HS-5 (cell line): ENCODE data around the gene CCSER2.
"Not testable (repeated sequence)": the region's sequence is repeated elsewhere in the genome, so short reads cannot be mapped to it uniquely, and the experiment has no call there.

Experiments used
- DNase-seq: peaks from one replicate; pipeline ENCODE4 v3.0.0-alpha.2; 2012; ENCODE audit warnings: low read depth

CCSER2 gene

DNA sequence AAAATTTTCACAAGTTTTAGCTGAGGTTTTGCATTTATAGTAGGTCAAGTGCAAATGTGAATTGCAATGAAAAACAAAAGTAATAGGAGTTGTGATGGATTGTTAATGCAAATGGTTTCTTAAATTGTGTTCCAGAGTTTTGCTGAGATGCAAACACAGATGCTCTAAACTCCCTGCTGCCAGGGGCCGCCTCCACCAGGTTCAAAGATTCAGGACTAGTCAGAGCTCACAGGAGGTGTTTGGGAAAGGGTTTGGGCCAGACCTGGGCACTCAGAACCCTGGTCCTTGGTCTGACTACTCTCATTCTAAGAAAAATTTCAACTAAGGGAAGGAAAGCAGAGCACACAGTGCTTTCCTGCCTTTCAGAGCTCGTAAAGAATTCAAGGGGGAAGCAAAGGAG lies 193.1 kb downstream of the CCSER2 start:
- no peak for DNase-seq

DNA sequence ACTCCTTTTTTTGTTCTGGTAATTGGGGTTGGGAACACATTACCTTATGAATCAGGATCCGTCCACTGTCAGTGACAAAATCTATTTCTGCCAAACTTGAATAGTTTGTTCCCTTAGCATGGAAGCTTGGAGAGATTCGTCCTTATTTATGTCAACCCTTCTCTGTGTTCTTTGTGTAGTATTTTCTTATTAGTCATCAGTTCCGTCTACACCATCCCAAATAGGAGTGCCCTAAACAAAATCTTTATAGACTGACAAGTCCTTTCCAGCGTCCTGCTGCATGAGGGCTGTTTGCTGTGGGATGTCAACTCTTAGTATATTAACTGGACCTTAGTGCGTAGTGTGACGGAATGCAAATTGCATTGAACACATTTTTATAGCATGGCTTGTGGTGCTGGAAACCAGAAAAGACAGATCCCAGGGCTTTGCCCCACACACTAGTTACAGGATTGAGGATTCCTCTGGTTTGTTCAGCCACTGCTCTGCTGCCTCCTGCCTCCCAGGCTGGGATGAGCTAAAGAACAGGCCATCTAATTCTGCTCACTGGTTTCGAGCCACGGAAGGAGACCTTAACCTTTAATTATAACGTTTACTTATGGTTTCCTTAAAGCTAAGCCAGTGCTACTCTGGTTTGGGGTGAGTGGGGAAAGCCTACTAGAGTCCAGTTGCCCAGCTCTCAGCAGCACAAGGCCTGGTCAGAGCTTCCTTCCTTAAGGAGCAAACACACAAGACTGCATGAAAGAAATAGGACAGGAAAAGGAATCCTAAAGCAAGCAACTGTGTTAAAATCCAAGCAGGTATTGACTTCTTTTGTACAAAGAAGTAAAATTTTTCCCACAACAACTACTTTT lies 194.4 kb downstream of the CCSER2 start:
- DNase-seq, result no peak

DNA sequence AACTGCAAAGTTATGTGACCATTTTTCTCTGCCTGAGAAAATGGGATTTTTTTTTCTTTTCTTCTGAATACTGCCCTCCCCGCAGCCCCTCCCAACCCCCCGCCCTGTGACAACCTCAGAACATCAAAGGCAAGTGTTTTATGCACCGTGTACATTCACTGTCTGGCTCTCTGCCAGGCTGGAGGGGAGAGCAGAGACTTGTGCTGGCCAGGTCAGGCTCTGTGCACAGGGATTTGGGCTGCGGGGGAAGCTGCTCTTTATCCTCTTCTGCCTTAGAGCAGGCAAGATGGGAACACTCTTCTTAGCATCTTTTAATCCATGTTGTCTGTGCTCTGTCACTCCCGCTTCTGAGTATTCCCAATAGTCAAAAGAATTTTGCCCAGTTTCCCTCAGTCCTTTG lies 195.1 kb downstream of the CCSER2 start:
- no peak for DNase-seq

DNA sequence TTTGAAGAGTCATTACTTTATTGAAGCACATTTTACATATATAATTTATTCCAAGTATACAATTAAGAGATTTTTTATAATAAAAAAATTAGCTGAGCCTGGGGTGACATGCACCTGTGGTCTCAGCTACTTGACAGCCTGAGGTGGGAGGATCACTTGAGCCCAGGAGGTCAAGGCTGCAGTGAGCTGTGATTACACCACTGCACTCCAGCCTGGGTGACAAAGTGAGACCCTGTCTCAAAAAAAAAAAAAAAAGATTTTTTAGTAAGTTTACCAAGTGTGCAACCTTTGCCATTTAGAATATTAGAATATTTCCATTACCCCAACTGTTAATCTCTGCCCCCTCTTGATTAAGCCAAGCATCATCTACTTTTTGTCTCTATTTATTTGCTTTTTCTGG lies 196.0 kb downstream of the CCSER2 start:
- DNase-seq, result no peak

DNA sequence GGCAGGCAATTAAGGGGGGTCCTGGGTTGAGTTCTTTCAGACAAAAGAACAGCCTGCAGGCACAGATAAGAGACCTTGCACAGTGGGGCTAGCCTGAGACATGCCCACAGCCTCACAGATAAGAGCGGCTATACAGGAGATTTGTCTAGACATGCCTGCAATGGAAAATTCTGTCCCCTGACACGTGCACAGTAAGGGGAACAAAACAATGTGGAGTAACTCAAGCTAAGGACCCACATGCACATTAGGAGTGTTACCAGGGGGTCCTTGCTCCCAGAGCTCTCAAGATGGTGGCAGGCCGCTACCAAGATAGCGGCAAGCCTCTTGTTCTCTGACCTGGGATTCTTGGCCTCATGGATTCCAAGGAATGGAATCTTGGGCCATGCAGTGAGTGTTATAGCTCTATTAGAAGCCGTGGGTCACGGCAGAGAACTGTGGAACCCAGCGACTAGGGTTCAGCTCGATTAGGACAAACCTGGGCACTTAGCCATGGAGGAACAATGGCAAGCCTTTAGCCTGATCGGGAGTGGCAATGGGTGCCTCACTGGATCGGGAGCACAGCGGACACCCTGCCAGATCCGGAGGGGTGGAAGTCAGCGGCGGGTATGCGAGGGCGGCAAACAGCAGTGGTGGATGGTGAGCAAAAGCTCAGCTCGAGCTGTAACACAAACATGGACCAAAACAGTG lies 196.9 kb downstream of the CCSER2 start:
- DNase-seq, result no peak

DNA sequence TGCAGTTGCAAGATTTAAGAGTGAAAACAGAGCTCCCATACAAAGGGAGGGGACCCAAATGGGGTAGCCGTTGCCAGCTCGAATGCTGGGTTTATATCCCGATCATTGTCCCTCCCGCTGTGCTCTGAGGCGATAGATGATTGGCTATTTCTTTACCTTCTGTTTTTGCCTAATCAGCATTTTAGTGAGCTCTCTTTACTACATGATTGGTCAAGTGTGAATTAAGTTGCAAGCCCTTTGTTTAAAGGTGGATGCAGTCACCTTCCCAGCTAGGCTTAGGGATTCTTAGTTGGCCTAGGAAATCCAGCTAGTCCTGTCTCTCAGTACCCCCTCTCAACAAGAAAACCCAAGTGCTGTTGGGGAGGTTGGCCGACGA lies 197.4 kb downstream of the CCSER2 start:
- not testable (repeated sequence) for DNase-seq

DNA sequence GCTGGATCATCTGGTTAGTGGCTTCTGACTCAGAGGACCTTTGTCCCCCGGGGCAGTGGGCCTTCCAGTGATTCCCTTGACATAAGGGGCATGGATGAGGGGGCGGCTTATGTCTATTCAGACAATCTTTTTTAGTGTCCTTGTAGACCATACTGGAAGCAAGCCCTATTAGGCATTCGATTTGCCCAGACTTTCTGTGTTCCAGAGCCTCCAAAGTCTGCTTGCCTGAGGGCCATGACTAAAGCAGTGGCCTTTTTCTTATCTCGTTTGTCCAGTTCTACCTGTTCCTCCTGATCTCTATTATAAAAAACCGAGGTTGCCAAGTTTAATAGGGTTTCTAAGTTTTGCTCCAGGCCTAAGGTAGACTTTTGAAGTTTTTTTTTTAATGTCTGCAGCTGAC lies 199.0 kb downstream of the CCSER2 start:
- not testable (repeated sequence) for DNase-seq

DNA sequence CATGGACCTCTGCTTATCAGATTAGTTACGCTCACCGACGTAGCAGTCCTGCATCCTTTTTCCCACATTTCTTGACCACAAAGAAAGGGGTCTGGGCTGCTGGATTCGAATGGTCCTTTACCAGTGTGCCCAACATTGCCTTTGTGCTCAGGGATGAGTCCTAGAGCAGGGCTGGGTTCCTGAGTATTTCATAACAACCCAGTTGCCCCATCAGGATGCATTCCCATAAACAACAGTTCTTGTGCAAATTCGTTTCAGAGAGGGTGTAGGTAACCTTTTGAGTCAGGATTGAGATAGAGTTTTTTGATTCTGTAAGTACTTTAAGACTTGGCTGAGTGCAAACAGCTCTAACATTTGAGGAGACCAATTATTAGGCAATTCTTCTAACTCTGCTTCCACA lies 200.1 kb downstream of the CCSER2 start:
- DNase-seq, result not testable (repeated sequence)

DNA sequence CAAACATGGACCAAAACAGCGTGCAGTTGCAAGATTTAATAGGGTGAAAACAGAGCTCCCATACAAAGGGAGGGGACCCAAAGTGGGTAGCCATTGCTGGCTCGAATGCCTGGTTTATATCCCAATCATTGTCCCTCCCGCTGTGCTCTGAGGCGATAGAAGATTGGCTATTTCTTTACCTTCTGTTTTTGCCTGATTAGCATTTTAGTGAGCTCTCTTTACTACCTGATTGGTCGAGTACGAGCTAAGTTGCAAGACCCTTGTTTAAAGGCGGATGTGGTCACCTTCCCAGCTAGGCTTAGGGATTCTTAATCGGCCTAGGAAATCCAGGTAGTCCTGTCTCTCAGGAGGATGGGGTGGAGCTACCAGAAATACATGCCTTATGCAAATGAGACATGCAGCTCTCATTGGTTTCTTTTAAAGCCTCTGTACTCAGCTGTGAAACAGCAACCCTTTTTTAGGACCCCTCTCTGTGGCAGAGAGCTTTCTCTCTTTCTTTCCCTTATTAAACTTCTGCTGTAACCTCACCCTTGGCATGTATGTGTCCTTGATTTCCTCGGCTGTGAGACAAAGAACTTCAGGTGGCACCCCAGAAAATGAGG lies 202.4 kb downstream of the CCSER2 start:
- no peak for DNase-seq

DNA sequence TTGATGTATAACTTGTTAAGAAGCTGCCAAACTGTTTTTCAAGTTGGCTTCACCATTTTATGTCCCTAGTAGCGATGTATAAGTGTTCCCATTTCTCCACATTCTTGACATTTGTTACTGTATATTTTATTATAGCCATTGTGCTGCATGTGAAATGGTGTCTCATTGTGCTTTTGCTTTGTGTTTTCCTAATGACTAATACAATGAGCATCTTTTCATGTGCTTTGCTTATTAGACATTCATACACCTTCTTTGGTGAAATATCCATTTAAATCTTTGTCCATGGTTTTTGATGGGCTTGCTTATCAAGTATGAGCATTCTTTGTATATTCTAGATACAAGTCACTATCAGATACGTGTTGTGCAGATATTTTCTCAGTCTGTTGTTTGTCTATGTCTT lies 203.0 kb downstream of the CCSER2 start:
- no peak for DNase-seq

DNA sequence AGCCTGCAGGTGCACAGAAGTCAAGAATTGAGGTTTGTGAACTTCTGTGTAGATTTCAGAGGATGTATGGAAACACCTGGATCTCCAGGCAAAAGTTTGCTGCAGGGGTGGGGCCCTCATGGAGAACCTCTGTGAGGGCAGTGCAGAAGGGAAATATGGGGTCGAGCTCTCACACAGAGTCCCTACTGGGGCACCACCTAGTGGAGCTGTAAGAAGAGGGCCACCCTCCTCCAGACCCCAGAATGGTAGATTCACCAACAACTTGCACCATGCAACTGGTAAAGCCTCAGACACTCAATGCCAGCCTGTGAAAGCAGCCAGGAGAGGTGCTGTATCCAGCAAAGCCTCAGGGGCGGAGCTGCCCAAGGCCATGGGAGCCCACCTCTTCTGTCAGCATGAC lies 205.8 kb downstream of the CCSER2 start:
- no peak for DNase-seq

DNA sequence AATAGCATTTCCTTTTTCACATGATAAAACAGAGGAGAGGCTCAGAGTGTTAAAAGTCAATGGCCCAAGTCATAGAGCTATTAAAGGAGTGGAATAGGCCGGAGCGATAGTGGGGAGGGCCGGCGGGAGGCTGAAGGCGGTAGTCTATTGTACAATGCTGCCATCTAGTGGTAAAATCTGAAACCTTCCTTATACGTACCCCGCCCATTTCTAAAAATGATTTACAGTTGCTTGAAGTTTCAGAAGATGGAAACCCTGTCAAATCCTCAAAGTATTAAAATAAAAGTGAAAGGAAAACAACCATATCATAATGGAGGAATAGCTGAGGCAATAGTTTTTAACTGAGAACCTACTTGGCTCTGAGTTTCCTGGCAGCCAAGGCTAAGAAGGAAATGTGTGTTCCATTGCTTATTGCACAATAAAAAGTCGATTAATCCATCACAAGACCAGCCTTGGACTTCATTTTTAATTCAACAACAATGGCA lies 209.1 kb downstream of the CCSER2 start:
- no peak for DNase-seq

DNA sequence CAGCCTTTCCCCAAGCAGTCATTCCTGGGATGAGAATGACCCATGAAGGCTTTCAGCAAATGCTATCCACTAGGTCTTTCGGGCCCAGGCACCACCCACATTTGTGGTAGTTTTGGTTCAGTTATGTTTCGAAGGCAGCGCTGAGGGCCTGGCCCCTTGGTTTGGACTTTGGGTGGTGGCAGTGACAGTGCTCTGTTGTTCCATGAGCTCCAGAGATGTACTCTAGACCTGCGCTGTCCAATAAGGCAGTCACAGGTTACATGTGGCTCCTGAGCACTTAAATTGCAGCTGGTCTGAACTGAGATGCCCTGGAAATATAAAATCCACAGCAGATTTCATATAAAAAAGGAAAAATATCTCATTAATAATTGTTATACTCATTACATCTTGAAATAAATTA lies 209.6 kb downstream of the CCSER2 start:
- DNase-seq, result no peak

DNA sequence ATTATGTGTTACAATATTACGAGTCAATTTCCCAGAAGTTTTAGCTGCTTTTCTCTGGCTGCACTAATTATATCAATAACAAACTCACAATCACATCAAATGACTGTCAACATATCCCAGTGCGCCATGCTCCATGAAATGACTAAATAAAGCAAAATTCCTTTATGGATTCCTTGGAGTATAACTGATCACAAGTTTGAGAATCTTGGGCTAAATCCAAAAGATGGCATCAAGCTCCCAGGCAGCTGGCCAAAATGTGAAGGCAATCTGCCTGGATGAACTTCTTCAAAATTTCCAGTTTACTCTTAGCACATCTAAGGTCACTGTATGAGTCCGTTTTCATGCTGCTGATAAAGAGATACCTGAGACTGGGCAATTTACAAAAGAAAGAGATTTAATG lies 210.8 kb downstream of the CCSER2 start:
- peak; percentile 72 for DNase-seq

DNA sequence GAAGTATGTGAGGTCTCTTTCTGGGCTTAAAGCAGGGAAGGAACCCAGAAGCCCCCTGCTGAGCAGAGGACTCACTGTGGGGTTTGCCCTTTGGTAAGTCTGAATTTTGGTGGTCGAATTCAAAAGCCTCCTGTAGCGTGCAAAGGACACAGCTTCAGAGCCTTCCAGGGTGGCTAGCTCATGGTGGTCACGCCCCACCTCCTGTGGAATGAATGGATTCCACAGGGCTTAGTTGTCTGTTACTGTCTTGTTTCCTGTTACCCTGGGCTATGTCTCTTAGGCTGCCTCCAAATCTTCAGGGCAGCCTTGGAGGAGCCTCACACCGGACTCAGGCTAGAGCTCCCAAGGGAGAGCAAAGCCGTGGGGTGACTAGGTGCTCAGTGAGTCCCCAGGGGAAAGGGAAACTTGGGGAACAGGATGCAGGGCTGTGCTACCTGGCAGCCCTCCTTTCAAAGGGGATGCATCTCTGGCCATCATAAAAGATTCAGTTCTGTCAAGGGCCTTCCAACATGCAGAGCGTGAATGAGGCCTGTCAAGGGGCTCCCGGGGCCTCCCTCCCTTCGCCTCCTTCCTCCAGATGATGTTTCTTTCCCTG lies 211.7 kb downstream of the CCSER2 start:
- peak; percentile 73 for DNase-seq

DNA sequence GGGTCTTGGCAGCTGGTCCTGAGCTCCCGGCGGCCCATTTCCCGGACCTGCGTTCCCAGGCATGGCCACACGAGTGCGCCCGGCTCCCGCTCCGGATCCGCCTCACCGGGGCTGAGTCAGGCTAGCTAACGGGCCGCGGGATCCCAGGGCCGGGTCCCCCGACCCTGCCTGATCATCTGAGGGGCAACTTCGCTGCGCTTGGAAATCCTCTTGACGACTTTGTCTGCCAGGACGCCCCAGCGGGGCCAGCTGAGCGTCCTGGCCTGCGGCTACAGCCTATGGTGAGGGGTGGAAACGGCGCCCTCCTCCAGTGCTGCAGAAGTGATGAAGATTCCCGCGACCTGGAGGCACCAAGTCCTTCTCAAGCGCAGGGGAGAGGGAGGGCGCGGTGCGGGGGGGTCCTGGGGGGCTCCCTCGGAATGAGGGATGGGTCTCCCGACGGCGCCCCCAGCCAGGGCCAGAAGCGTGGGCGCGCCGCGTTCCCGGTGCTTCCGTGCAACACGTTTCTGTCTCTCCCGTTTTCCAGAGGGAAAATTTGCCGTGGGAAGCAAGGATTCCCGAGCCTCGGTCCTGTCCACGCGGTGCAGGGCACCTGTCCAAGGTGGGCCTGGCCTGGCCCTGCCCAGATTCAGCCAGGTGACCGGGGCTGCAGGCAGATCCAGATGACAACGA lies 212.4 kb downstream of the CCSER2 start:
- no peak for DNase-seq

DNA sequence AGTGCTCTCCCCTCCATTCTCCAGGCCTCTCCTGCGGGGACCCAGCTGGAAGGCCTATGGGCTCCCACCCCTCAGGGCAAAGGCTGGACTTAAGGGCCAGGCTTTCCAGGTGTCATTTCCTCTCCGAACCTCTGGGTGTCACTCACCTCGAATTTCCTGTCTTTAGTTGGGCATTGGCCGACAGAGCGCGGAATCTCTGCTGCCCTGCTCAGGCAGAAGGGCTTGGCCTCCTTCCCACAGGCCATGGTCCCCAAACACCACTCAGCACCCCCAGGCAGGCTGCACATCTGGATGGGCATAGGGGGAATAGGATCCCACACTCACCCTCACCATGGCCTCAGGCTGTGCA lies 212.9 kb downstream of the CCSER2 start:
- DNase-seq, result no peak

DNA sequence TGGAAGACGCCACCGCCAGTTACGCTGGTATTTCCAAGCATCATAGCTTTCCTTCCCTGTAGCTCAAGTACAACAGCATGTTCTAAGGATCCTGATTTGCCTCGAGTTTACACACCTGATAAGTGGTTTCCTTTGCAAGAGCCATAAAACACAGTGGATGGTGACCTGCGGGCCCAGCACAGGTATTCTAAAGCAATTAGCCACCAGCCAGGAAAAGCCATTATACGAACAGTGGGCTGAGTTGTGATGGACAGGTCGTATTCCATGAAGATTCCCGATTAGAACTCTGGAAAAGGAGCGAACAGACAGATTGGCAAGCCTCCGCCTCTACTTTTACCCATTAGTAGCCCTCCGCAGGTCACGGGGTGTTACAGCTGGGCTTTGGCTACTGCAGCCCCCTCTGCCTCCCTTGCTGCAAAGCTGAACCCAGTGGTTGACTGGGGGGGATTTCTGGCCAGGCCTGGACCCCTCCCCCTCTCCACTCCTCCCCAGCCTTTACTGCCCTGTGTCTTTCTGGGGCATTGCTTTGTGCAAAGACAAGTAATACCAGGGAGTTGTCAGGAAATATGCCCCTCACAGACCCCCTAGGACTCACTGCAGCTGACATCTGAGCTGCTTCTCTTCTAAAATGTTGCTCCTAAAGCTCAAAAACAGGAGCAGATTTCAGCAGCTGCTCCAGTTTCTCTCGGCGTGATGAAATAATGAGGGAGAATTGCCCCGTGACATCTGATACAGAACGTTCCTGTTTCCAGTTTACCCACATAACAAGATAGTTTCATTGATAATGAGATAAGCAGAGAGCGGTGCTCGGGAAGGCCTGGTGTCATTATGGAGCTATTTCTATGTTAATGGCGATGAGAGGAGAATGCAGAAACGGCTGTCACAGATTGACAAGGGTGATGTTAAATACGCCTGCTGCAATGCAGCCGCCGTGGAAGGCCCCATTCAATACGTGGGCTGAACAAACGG lies 214.4 kb downstream of the CCSER2 start:
- no peak for DNase-seq

DNA sequence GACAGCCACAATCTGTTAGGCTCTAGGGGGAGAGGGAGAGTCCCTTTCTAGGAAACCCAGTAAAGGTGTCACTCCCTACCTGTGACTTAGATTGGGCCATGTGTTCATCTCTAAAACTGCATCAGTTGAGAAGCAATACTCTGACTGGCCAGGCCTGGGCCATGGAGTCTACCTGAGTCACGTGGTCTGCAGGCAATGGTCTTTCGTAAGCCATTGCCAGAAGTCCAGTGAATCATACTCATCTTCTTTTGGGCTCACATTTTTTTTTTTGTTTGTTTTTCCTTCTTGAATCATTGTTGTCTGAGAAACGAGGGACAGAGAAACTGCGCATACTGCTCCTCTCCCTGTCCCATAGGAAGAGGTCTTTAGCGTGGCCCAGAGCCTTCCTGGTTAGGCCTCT lies 215.6 kb downstream of the CCSER2 start:
- no peak for DNase-seq

DNA sequence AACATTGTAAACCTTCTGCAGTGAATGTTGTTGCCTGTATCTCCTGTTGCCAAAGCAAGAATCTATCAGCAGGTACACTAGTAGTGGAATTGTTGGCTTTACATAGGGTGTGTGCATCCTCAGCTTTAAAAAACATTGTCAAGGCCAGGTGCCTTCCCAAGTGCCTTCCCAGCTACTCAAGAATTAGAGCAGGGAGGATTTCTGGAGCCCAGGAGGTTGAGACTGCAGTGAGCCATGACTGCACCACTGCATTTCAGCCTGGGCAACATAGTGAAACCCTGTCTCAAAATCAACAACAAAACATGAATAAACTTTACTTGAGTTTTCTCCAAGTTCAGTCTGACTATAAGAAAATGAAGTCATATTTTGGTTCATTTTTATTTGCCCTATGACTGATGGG lies 217.3 kb downstream of the CCSER2 start:
- no peak for DNase-seq

DNA sequence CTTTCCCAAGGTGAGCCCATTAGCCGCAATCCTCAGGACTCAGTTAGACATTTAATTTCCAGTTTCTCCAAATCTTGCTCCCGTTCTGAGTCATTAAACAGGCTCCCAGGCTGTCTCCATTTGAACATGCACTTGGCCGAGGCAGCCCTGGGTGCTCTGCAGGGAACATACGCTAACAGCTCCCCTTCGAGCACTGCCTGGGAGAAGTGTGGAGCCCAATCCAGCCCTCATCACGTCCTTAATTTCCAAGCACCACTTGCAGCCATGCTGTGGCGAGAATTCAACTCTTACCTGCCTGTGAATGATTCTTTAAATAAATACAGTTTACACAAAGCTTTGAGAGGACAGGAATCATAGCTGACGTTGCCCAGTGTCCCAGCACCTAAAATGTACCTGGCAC lies 218.2 kb downstream of the CCSER2 start:
- no peak for DNase-seq
